H1 (cell line): ENCODE results near the gene RBMX2. TPM values are rescaled to one million over a fixed set of nuclear protein-coding genes. Genes with fewer than 3 reads are reported as not detected.

ENCODE experiments used
- BACH1 ChIP-seq: IDR thresholded peaks from 2 replicates; pipeline ENCODE4 v1.6.1; 2012; ENCODE audit warnings: low read length, improper control_type of control experiment
- BCL11A ChIP-seq, 2 experiments: IDR thresholded peaks; one replicate each; pipeline ENCODE4 v1.6.1; 2011; ENCODE audit warnings: low read depth in 2 of 2, low read length in 2 of 2, mild to moderate bottlenecking in 2 of 2
- POLR2AphosphoS5 ChIP-seq: IDR thresholded peaks from 2 replicates; pipeline ENCODE4 v1.6.1; 2011; ENCODE audit warnings: low read depth, low read length
- POU5F1 ChIP-seq: IDR thresholded peaks from 2 replicates; pipeline ENCODE4 v1.6.1; 2011; ENCODE audit warnings: low read depth, mild to moderate bottlenecking, low read length, moderate library complexity
- SAP30 ChIP-seq: fragments of 300-600 bp; sonication (generic); IDR thresholded peaks from 2 replicates; pipeline ENCODE4 v1.7.1; 2012; ENCODE audit warnings: low read length, moderate library complexity, mild to moderate bottlenecking, inconsistent platforms; ENCODE audit not compliant: insufficient read depth, insufficient replicate concordance
- polyA plus RNA-seq, 7 experiments: library from polyadenylated mRNA; depleted of rRNA in 3 of 7; stranded (reverse) in 5 of 7; unstranded in 2 of 7; fragments of >200 nt in 5 of 7; fragments of 200-250 nt in 2 of 7; gene quantifications; 1 replicate in 5 of 7; 2 replicates in 1 of 7; 4 replicates in 1 of 7; pipeline versions ENCODE4 v1.2.1 to v1.2.3, GENCODE V29; 2011 to 2013; ENCODE audit warnings: missing spikeins in 2 of 7, mixed read lengths in 2 of 7
- total RNA-seq: library from RNA; stranded (reverse); fragmentation: NEBNext Ultra II Directional; extraction: Animal tissue kit (Norgen Biotek cat#: 25700); gene quantifications from 2 replicates; pipeline ENCODE4 v1.2.1, GENCODE V29; 2021

RBMX2 gene
- total and polyA plus RNA-seq, 2 of the 8 experiments (the other 6 are each of a cell fraction or from before 2014, with no cell fraction given): 10.8 to 23.2 TPM

GRCh38 chrX:130418066-130418465, 16.3 kb downstream of the RBMX2 start (continued):
- TF ChIP-seq POLR2AphosphoS5: no peak
- TF ChIP-seq SAP30: no peak
- TF ChIP-seq POU5F1: no peak
- TF ChIP-seq BACH1: no peak
- TF ChIP-seq BCL11A (IDR thresholded peaks at IDR 0.05; ENCODE audit: low read depth in 2 of 2, low read length in 2 of 2): no peak
